Esophagus muscularis mucosa (tissue), 4 donors: ENCODE measurements around the gene RIN1. TPM values are rescaled to one million over a fixed set of nuclear protein-coding genes. Genes with fewer than 3 reads are reported as not detected.

Experiments
- DNase-seq: peaks from one replicate; pipeline ENCODE4 v3.0.0-alpha.2; 2017; ENCODE audit errors: extremely low spot score
- H3K27ac ChIP-seq, 4 donors: fragments of 200-600 bp; sonication (generic); replicated peaks in 1 of 4; 1 replicate in 3 of 4; 2 replicates in 1 of 4; pipeline ENCODE4 v1.5.1; 2016 to 2019; ENCODE audit warnings: mild to moderate bottlenecking in 1 of 4
- H3K27me3 ChIP-seq, 4 donors: fragments of 200-600 bp; sonication (generic); one replicate each; pipeline versions ENCODE4 v1.5.1 to v1.6.0; 2016 to 2019
- H3K36me3 ChIP-seq, 4 donors: fragments of 200-600 bp; sonication (generic); one replicate each; pipeline ENCODE4 v1.5.1; 2016 to 2019
- H3K4me1 ChIP-seq, 4 donors: fragments of 200-600 bp; sonication (generic); one replicate each; pipeline ENCODE4 v1.5.1; 2016 to 2019
- H3K4me3 ChIP-seq, 4 donors: fragments of 200-600 bp; sonication (generic); 1 replicate in 2 of 4; 2 replicates in 2 of 4; pipeline ENCODE4 v1.5.1; 2016 to 2019; ENCODE audit warnings: mild to moderate bottlenecking in 4 of 4, moderate library complexity in 1 of 4
- H3K9me3 ChIP-seq, 4 donors: fragments of 200-600 bp; sonication (generic); 1 replicate in 3 of 4; 2 replicates in 1 of 4; pipeline ENCODE4 v1.5.1; 2016 to 2019
- EP300 ChIP-seq: sonication (generic); formaldehyde crosslinking; IDR thresholded peaks from one replicate; pipeline ENCODE4 v1.6.1; 2017; ENCODE audit warnings: antibody characterized with exemption
- POLR2A ChIP-seq: fragments of 450-650 bp; IDR thresholded peaks from one replicate; pipeline ENCODE4 v1.6.1; 2017; ENCODE audit warnings: antibody characterized with exemption, moderate library complexity, mild to moderate bottlenecking, low read depth
- POLR2AphosphoS5 ChIP-seq, 2 donors: sonication (generic); formaldehyde crosslinking; IDR thresholded peaks; one replicate each; pipeline ENCODE4 v1.6.1; 2017; ENCODE audit warnings: antibody characterized with exemption in 2 of 2
- WGBS: methylation state at CpG from one replicate; pipeline ENCODE4 v1.1.5; 2018; 5-methylcytosine and 5-hydroxymethylcytosine counted together
- intact Hi-C: fragments of 100-400 bp; cut with DNase I; formaldehyde crosslinking; loops from one replicate; pipeline ENCODE4 v1.15.1; 2023
- total RNA-seq, 4 donors: library from RNA; depleted of rRNA; stranded (reverse); fragments of >200 nt; gene quantifications; one replicate each; pipeline versions ENCODE4 v1.1.0 to v1.2.1, GENCODE V29; 2016
- TF ChIP-seq, protein P1 (sequence below), 3 experiments: fragments of 200-600 bp in 2 of 3; fragments of 450-650 bp in 1 of 3; sonication (generic) in 2 of 3; IDR thresholded peaks; one replicate each; pipeline ENCODE4 v1.5.1; 2017 to 2019; ENCODE audit warnings: antibody characterized with exemption in 3 of 3, mild to moderate bottlenecking in 2 of 3, moderate library complexity in 1 of 3

Gene RIN1
- total RNA-seq, 4 donors from 2014 or later: 3.1 to 6.6 (median 4.5) TPM

DNA sequence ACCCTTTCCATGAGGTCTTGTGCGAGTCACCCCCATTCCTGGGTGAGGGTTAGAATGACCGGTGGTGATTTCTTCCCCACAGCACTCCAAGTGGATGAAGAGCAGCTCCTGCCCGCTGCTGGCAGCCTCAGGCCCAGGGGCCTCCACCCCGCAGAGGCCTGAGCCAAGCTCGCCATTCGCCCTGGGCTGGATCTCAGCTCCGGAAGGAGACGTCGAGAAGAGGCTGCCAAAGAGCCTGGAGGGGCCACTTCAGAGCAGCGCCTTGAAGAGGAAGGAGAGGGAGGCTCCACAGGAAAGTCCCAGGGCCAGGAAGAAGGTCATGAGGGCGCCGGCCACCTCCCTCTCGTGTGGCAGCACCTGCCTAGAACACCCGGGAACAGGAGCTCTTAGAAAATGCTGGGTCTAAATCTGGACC is 27.0 kb upstream of the RIN1 start:
- Histone ChIP-seq H3K27ac (no peak overlapping the region), H3K36me3 (peaks cover 0 to 5% (median 0%) of the 10 kb centered on the region in 4 donors), H3K27me3 (no peaks in the 10 kb centered on the region), H3K4me1 (peaks cover 0 to 3% (median 0%) of the 10 kb centered on the region in 4 donors), H3K9me3 (no peaks in the 10 kb centered on the region), H3K4me3 (no peak overlapping the region)
- TF ChIP-seq EP300: no peak
- TF ChIP-seq POLR2AphosphoS5 (IDR thresholded peaks at IDR 0.05): no peak
- TF ChIP-seq, protein P1, sequence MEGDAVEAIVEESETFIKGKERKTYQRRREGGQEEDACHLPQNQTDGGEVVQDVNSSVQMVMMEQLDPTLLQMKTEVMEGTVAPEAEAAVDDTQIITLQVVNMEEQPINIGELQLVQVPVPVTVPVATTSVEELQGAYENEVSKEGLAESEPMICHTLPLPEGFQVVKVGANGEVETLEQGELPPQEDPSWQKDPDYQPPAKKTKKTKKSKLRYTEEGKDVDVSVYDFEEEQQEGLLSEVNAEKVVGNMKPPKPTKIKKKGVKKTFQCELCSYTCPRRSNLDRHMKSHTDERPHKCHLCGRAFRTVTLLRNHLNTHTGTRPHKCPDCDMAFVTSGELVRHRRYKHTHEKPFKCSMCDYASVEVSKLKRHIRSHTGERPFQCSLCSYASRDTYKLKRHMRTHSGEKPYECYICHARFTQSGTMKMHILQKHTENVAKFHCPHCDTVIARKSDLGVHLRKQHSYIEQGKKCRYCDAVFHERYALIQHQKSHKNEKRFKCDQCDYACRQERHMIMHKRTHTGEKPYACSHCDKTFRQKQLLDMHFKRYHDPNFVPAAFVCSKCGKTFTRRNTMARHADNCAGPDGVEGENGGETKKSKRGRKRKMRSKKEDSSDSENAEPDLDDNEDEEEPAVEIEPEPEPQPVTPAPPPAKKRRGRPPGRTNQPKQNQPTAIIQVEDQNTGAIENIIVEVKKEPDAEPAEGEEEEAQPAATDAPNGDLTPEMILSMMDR (IDR thresholded peaks at IDR 0.05): no peak
- no peak for TF ChIP-seq POLR2A
- DNase-seq: no peak
- intact Hi-C loops: no loop called here
- WGBS: 79% methylated on average over 10 of the region's 14 CpGs

DNA sequence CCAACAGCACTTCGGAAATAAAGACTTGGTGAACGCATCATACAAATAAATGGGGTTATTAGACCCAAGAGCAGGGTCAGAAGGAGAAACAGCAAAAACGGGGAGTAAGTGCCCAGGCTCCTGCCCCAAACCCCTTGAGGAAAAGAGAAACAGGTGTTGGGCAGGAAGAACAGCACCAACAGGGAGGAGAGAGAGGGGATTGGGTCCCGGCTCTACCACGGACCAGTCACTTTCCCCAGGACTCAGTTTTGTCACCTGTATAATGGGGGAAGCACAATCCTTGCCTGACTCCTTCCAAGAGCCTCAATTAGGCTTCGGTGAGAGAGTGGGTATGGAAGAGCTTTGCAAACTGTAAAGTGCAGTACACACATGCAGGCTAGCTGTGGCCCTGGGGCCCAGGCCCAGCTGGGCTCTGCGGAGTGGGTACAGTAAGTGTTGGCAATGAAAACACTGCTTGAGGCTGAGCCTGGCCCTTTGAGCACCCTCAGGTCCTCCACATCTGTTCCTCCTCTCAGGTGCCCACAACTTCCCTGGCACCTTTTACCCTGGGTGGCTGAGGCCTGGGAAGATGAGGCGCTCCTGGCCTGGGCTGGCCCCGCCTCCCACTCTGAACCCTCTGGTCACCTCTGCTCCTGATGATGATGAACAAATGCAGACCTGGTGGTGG is 26.4 kb upstream of the RIN1 start:
- 84% methylated on average over 7 of the region's 9 CpGs for WGBS
- no peak overlapping the region for H3K4me3 ChIP-seq
- H3K27ac ChIP-seq: no peak overlapping the region
- no peaks in the 10 kb centered on the region for H3K9me3 ChIP-seq
- TF ChIP-seq EP300: no peak
- no peak for TF ChIP-seq POLR2A
- TF ChIP-seq POLR2AphosphoS5 (IDR thresholded peaks at IDR 0.05): no peak
- TF ChIP-seq, protein P1 (IDR thresholded peaks at IDR 0.05): no peak
- no peaks in the 10 kb centered on the region for H3K27me3 ChIP-seq
- intact Hi-C loops: no loop called here
- DNase-seq: no peak
- peaks cover 0 to 3% (median 0%) of the 10 kb centered on the region in 4 donors for H3K4me1 ChIP-seq
- peaks cover 0 to 4% (median 0%) of the 10 kb centered on the region in 4 donors for H3K36me3 ChIP-seq

DNA sequence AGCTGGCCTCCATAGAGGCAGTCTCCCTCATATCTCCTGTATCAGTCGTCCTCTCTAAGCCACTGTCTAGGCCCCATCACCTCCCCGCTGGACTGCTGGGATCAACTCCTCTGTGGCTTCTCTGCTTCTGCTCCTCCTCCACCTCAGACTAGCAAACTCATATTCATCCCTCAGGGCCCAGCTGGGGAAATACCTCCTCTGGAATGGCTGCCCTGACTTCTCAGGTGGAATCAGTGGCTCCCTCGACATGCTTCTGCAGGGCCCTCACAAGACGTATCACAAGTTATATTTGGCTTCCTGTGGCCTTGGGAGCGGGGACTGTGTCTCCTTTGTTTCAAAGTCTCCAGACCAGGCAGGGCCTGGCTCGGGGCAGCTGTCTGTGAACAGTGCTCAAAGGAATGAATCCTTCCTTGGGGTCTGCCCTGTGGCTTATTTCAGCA is 25.3 kb upstream of the RIN1 start:
- no peak overlapping the region for H3K4me3 ChIP-seq
- no peaks in the 10 kb centered on the region for H3K27me3 ChIP-seq
- 84% methylated on average over 6 of the region's 6 CpGs for WGBS
- no peaks in the 10 kb centered on the region for H3K9me3 ChIP-seq
- H3K27ac ChIP-seq: no peak overlapping the region
- peaks cover 0 to 3% (median 0%) of the 10 kb centered on the region in 4 donors for H3K4me1 ChIP-seq
- peaks cover 0 to 4% (median 0%) of the 10 kb centered on the region in 4 donors for H3K36me3 ChIP-seq
- no peak for DNase-seq
- intact Hi-C loops: no loop called here
- no peak for TF ChIP-seq POLR2AphosphoS5 (IDR thresholded peaks at IDR 0.05)
- TF ChIP-seq, protein P1 (IDR thresholded peaks at IDR 0.05): no peak
- no peak for TF ChIP-seq POLR2A
- no peak for TF ChIP-seq EP300

DNA sequence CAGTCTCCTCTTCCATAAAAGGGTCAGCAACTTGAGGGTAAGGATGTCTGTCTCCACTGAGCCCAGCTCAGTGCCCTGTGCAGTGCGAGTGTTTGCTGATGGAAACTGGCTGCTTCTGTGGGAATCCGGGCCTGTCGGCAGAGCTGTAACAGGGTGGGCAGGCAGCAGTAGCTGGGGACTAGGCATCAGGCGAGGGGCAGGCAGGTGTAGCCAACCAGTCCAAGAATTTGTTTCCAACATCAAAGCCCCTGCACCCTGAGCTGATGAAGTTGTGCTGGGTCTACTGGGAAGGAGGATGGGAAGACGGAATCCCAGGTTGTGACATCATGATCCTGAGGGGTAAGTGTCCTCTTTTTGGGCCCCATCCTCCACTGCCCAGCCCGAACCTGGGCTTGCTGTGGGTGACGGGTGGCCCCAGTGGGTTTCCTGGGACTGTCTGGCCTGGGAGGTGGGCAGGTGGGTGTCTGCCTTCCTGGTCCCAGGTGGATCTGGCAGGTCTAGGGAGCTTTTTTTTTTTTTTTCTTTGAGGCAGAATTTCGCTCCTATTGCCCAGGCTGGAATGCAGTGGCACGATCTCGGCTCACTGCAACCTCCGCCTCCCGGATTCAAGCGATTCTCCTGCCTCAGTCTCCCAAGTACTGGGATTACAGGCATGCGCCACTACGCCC is 24.3 kb upstream of the RIN1 start:
- 95% methylated on average over 12 of the region's 15 CpGs for WGBS
- Histone ChIP-seq H3K4me3 (no peak overlapping the region), H3K9me3 (no peaks in the 10 kb centered on the region), H3K36me3 (peaks cover 0 to 4% (median 0%) of the 10 kb centered on the region in 4 donors), H3K4me1 (peaks cover 0 to 3% (median 0%) of the 10 kb centered on the region in 4 donors), H3K27me3 (no peaks in the 10 kb centered on the region), H3K27ac (no peak overlapping the region)
- DNase-seq: no peak
- TF ChIP-seq, protein P1 (IDR thresholded peaks at IDR 0.05): no peak
- TF ChIP-seq POLR2AphosphoS5 (IDR thresholded peaks at IDR 0.05) (no peak), EP300 (no peak), POLR2A (no peak)
- intact Hi-C loops: no loop called here
